Transverse colon (tissue), 4 donors: ENCODE results near the gene AHCY. TPM values are rescaled to one million over a fixed set of nuclear protein-coding genes. Genes with fewer than 3 reads are reported as not detected.

Source experiments
- DNase-seq: peaks from one replicate; pipeline ENCODE4 v3.0.0-alpha.2; 2019
- H3K27ac ChIP-seq, 4 donors: fragments of 200-600 bp; sonication (generic); 2 replicates each; pipeline ENCODE4 v1.5.1; 2016 to 2018; ENCODE audit warnings: inconsistent platforms in 4 of 4
- H3K27me3 ChIP-seq: fragments of 200-600 bp; sonication (generic); 2 replicates; pipeline ENCODE4 v1.5.1; 2017; ENCODE audit warnings: inconsistent platforms
- H3K36me3 ChIP-seq, 4 donors: fragments of 200-600 bp; sonication (generic); 2 replicates each; pipeline ENCODE4 v1.5.1; 2017 to 2019; ENCODE audit warnings: inconsistent platforms in 4 of 4
- H3K4me1 ChIP-seq, 4 donors: fragments of 200-600 bp; sonication (generic); 2 replicates each; pipeline ENCODE4 v1.5.1; 2017 to 2020; ENCODE audit warnings: inconsistent platforms in 4 of 4
- H3K4me3 ChIP-seq, 4 donors: fragments of 200-600 bp; sonication (generic); 1 replicate in 1 of 4; 2 replicates in 3 of 4; pipeline versions ENCODE4 v1.5.1 to v1.6.1; 2017 to 2019; ENCODE audit warnings: inconsistent platforms in 4 of 4
- H3K9me3 ChIP-seq, 2 donors: fragments of 200-600 bp; sonication (generic); 2 replicates each; pipeline ENCODE4 v1.5.1; 2017 to 2019; ENCODE audit warnings: inconsistent platforms in 2 of 2
- EP300 ChIP-seq: sonication (generic); formaldehyde crosslinking; IDR thresholded peaks from one replicate; pipeline ENCODE4 v1.6.1; 2017; ENCODE audit warnings: antibody characterized with exemption, low read depth
- POLR2A ChIP-seq: fragments of 450-650 bp; IDR thresholded peaks from one replicate; pipeline ENCODE4 v1.6.1; 2016; ENCODE audit warnings: antibody characterized with exemption, mild to moderate bottlenecking, moderate library complexity
- POLR2AphosphoS5 ChIP-seq, 3 donors: sonication (generic); formaldehyde crosslinking; IDR thresholded peaks; one replicate each; pipeline ENCODE4 v1.6.1; 2016; ENCODE audit warnings: antibody characterized with exemption in 3 of 3
- WGBS, 2 donors: methylation state at CpG; one replicate each; pipeline ENCODE4 v1.1.5; 2018; ENCODE audit warnings: low coverage in 1 of 2; 5-methylcytosine and 5-hydroxymethylcytosine counted together
- in situ Hi-C, 4 donors: fragments of 200-750 bp; cut with MboI; loops; one replicate each; pipeline versions ENCODE4 v1.15.0 to v1.15.1; 2017; ENCODE audit warnings: low sequenced_read_pairs in 3 of 4, low pct_ligation_motif_present in 1 of 4, low pct_unique_long_range_greater_than_20kb in 1 of 4
- intact Hi-C: fragments of 100-400 bp; cut with DNase I; formaldehyde crosslinking; loops from one replicate; pipeline ENCODE4 v1.15.1; 2023; ENCODE audit warnings: low total_unique reads
- total RNA-seq, 4 donors: library from RNA; depleted of rRNA; stranded (reverse); fragments of >200 nt; gene quantifications; one replicate each; pipeline ENCODE4 v1.1.0, GENCODE V29; 2016
- TF ChIP-seq, protein P1 (sequence below), 5 experiments: fragments of 200-600 bp in 3 of 5; fragments of 450-650 bp in 2 of 5; sonication (generic) in 3 of 5; IDR thresholded peaks; 1 replicate in 2 of 5; 2 replicates in 3 of 5; pipeline ENCODE4 v1.5.1; 2016 to 2017; ENCODE audit warnings: antibody characterized with exemption in 5 of 5, inconsistent platforms in 3 of 5, mild to moderate bottlenecking in 2 of 5, moderate library complexity in 1 of 5

Gene AHCY
- total RNA-seq, 4 donors from 2014 or later, result 23.9 to 71.6 (median 63.8) TPM

DNA sequence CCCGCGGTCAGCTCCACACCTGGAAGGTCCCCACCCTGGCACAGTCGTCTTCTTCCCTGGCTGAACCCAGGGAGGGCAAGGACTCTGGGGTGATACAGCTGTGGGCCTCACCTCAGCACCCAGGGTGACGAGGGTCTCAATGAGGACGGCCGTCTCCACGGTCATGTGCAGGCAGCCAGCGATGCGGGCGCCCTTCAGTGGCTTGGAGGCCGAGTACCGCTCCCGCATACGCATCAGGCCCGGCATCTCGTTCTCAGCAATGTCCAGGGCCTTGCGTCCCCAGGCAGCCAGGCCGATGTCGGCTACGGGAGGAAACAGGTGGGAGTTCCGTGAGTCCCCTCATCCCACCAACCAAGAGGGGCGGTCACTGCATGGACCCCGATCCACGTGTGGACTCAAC lies 7.9 kb downstream of the AHCY start:
- Histone ChIP-seq H3K27ac (no peak overlapping the region), H3K4me3 (no peak overlapping the region), H3K36me3 (no peaks in the 10 kb centered on the region), H3K4me1 (no peaks in the 10 kb centered on the region), H3K9me3 (no peaks in the 10 kb centered on the region), H3K27me3 (no peaks in the 10 kb centered on the region)
- TF ChIP-seq EP300 (no peak), POLR2A (no peak), POLR2AphosphoS5 (IDR thresholded peaks at IDR 0.05) (no peak)
- TF ChIP-seq, protein P1, sequence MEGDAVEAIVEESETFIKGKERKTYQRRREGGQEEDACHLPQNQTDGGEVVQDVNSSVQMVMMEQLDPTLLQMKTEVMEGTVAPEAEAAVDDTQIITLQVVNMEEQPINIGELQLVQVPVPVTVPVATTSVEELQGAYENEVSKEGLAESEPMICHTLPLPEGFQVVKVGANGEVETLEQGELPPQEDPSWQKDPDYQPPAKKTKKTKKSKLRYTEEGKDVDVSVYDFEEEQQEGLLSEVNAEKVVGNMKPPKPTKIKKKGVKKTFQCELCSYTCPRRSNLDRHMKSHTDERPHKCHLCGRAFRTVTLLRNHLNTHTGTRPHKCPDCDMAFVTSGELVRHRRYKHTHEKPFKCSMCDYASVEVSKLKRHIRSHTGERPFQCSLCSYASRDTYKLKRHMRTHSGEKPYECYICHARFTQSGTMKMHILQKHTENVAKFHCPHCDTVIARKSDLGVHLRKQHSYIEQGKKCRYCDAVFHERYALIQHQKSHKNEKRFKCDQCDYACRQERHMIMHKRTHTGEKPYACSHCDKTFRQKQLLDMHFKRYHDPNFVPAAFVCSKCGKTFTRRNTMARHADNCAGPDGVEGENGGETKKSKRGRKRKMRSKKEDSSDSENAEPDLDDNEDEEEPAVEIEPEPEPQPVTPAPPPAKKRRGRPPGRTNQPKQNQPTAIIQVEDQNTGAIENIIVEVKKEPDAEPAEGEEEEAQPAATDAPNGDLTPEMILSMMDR (IDR thresholded peaks at IDR 0.05), result no peak
- DNase-seq, result no peak
- intact Hi-C loops (no loop called here), in situ Hi-C loops (no loop called here)
- 90 to 96% methylated on average over 2 to 20 of the region's 24 CpGs for WGBS, 2 donors

DNA sequence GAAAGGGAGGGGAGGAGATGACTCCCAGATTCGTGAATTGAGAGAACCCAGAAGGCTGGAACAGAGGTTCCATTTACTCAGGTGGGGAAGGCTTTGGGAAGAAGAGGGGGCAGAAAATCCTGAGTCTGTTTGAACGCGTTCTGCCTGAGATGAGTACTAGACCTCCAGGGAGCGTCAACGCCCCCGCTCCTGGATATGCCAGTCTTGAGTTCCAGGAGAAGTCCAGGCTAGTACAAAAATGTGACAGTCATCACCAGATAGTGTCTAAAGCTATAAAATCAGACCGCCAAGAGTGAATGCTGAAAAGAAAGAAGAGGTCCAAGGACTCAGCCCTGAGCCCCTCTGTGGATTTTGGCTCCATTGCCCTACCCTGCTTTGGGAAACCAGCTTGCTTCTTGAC lies 8.6 kb downstream of the AHCY start:
- Histone ChIP-seq H3K4me3 (no peak overlapping the region), H3K9me3 (no peaks in the 10 kb centered on the region), H3K36me3 (no peaks in the 10 kb centered on the region), H3K4me1 (no peaks in the 10 kb centered on the region), H3K27me3 (no peaks in the 10 kb centered on the region), H3K27ac (no peak overlapping the region)
- WGBS, 2 donors, result 89 to 97% methylated on average over 3 to 7 of the region's 7 CpGs
- in situ Hi-C loops (no loop called here), intact Hi-C loops (no loop called here)
- no peak for DNase-seq
- TF ChIP-seq EP300, result no peak
- TF ChIP-seq, protein P1 (IDR thresholded peaks at IDR 0.05), result no peak
- TF ChIP-seq POLR2AphosphoS5 (IDR thresholded peaks at IDR 0.05), result no peak
- TF ChIP-seq POLR2A, result no peak

DNA sequence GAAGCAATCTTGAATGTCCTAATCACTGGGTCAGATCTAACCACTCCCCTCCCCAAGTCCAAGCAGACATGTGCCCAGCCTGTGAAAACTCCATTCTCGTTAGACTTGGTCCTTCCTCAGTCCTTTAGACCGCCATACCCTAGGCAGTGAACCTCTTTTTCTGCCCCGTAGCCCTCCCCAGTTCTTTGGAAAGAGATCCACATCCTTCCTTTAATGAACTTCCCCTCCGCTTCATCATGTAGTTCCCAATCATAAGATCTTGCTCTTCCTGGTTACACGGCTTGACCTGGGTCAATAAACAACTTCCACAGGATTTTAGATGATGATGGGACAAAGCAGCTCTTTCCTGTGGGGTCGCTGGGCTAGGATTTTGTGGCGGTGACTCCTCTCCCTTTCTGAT lies 9.6 kb downstream of the AHCY start:
- H3K36me3 ChIP-seq, result no peaks in the 10 kb centered on the region
- no peak overlapping the region for H3K4me3 ChIP-seq
- intact Hi-C loops (no loop called here), in situ Hi-C loops (no loop called here)
- H3K9me3 ChIP-seq, result no peaks in the 10 kb centered on the region
- H3K27me3 ChIP-seq, result no peaks in the 10 kb centered on the region
- TF ChIP-seq, protein P1 (IDR thresholded peaks at IDR 0.05), result no peak
- no peak for TF ChIP-seq POLR2AphosphoS5 (IDR thresholded peaks at IDR 0.05)
- TF ChIP-seq POLR2A, result no peak
- TF ChIP-seq EP300, result no peak
- H3K27ac ChIP-seq, result no peak overlapping the region
- WGBS, 2 donors, result 61 to 77% methylated on average over 5 to 7 of the region's 7 CpGs
- DNase-seq, result no peak
- H3K4me1 ChIP-seq, result no peaks in the 10 kb centered on the region

DNA sequence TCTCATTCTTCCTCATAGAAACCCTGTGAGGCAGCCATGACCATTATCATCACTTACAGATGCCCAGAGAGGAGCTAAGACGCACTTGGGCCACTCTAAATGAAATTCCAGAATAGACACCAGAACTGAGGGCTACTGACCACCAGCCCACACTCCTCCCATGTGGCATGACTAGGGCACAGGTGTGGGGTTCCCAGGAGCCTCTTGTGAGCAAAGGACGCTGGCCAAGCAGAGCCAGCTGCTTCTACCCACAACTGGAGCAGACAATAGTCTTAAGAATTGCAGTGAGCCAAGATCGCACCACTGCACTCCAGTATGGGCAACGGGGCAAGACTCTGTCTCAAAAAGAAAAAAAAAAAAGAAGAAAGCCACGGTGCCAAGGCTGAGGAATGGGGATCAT lies 10.0 kb downstream of the AHCY start:
- in situ Hi-C loops, result no loop called here
- no peak for DNase-seq
- no peak overlapping the region for H3K27ac ChIP-seq
- intact Hi-C loops, result no loop called here
- H3K9me3 ChIP-seq, result no peaks in the 10 kb centered on the region
- 97 to 100% methylated on average over 3 to 5 of the region's 5 CpGs for WGBS, 2 donors
- H3K27me3 ChIP-seq, result no peaks in the 10 kb centered on the region
- TF ChIP-seq POLR2AphosphoS5 (IDR thresholded peaks at IDR 0.05) (no peak), EP300 (no peak), POLR2A (no peak)
- TF ChIP-seq, protein P1 (IDR thresholded peaks at IDR 0.05), result no peak
- no peaks in the 10 kb centered on the region for H3K36me3 ChIP-seq
- no peaks in the 10 kb centered on the region for H3K4me1 ChIP-seq
- no peak overlapping the region for H3K4me3 ChIP-seq
